ENCODE data around the gene GPR137B. TPM values are rescaled to one million over a fixed set of nuclear protein-coding genes. Genes with fewer than 3 reads are reported as not detected.
"Not testable (repeated sequence)": the region's sequence is repeated elsewhere in the genome, so short reads cannot be mapped to it uniquely, and the experiment has no call there.

The GPR137B gene
- total RNA-seq, 1 donor from 2014 or later: 6.3 TPM

DNA sequence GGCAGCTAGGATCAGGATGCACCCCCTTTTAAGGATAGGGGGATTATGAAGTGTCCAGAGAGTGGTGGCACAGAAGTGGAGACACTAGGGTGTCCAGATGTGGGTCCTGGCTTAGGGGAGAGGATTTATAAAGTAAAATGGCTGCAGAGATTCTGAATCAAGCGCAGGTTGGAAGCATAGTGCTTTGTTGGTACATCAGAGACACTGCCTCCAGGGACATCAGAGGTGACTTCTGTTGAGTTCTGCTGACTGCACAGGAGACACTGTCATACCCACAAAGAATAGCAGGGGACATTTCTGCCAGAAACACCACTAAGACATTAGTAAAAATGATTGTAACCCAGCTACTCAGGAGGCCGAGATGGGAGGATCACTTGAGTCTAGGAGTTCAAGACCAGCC lies 16.4 kb downstream of the GPR137B start:
- FAIRE-seq (no peak), DNase-seq (ENCODE audit: low read depth) (no peak)
- Histone ChIP-seq H3K4me3 (ENCODE audit: low read depth, low read length) (no peak overlapping the region), H3K36me3 (ENCODE audit: control insufficient read depth, insufficient read depth, low read length) (no peaks in the 10 kb centered on the region), H3K27me3 (ENCODE audit: control insufficient read depth, insufficient read depth, low read length) (no peaks in the 10 kb centered on the region)
- TF ChIP-seq, protein P1, sequence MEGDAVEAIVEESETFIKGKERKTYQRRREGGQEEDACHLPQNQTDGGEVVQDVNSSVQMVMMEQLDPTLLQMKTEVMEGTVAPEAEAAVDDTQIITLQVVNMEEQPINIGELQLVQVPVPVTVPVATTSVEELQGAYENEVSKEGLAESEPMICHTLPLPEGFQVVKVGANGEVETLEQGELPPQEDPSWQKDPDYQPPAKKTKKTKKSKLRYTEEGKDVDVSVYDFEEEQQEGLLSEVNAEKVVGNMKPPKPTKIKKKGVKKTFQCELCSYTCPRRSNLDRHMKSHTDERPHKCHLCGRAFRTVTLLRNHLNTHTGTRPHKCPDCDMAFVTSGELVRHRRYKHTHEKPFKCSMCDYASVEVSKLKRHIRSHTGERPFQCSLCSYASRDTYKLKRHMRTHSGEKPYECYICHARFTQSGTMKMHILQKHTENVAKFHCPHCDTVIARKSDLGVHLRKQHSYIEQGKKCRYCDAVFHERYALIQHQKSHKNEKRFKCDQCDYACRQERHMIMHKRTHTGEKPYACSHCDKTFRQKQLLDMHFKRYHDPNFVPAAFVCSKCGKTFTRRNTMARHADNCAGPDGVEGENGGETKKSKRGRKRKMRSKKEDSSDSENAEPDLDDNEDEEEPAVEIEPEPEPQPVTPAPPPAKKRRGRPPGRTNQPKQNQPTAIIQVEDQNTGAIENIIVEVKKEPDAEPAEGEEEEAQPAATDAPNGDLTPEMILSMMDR (IDR thresholded peaks at IDR 0.05; ENCODE audit: insufficient read depth, low read length, severe bottlenecking): no peak

DNA sequence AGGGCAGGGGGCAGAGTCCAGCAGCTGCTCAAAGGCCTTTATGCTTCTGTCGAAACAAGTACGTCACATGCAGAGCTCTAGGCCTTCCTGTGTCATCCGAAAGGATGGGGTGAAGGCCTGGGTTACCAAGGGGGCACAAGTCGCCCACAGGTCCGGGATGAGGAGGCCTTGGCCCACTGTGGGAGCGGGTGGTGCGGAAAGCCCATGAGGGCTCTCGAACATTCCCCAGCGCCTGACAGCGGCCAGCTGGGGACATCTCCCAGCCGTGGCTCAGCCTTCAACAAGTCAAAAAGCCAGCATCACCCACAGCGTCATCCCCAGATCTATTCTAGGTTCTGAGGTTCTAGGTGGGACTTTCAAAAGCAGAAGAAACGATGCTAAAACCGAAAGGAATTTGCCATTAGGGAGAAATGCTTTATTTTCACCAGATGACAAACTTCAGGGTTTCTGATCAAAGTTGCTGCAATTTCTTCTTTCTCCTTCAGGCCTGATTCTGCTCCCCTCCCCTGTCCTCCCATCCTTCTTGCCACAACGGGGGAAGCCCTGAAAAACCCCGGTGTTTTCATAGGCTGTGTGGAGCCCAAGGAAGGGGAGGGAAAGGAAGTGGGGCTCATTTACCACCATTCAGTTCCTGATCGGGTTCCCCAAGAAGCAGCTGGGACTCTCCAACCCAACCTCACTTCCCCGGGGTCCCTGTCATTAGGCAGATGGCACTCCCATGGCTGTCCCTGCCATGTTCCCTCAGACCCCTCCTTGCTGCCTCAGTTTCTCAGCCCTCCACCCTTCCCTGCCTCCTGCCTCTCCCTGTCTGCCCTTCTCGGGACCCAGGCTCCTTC lies 17.6 kb downstream of the GPR137B start:
- DNase-seq (ENCODE audit: low read depth) (no peak), FAIRE-seq (no peak)
- Histone ChIP-seq H3K4me3 (ENCODE audit: low read depth, low read length) (no peak overlapping the region), H3K27me3 (ENCODE audit: control insufficient read depth, insufficient read depth, low read length) (no peaks in the 10 kb centered on the region), H3K36me3 (ENCODE audit: control insufficient read depth, insufficient read depth, low read length) (no peaks in the 10 kb centered on the region)
- TF ChIP-seq, protein P1 (IDR thresholded peaks at IDR 0.05; ENCODE audit: insufficient read depth, low read length, severe bottlenecking): no peak

DNA sequence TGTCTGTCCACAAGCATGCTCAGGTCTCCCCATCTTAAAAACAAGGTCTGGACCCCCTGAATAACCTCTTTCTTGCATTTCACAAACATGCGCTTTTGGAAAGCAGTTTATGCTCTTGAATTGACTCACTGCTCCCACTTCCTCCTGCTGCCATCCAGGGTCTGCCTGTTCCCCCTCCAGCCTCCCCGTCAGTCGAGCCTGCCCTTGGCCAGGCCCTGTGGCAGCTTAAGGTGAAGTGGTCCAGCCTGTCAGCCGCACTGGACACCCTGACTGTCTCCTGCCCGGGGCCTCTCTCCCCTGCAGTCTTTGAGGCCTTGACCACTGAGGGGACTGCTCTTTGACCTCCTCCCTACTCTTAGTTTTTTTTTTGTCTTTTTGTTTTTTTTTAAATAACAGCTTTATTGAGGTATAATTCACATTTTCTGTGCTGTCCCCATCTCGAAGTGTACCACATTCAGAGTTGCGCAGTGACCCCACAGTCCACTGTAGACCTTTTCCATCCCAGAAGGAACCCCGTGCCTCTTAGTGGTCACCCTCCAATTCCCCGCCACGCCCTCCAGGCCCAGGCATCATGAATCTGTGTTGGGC lies 18.3 kb downstream of the GPR137B start:
- Histone ChIP-seq H3K27me3 (ENCODE audit: control insufficient read depth, insufficient read depth, low read length) (no peaks in the 10 kb centered on the region), H3K4me3 (ENCODE audit: low read depth, low read length) (no peak overlapping the region), H3K36me3 (ENCODE audit: control insufficient read depth, insufficient read depth, low read length) (no peaks in the 10 kb centered on the region)
- no peak for DNase-seq (ENCODE audit: low read depth)
- FAIRE-seq: no peak
- TF ChIP-seq, protein P1 (IDR thresholded peaks at IDR 0.05; ENCODE audit: insufficient read depth, low read length, severe bottlenecking): no peak

DNA sequence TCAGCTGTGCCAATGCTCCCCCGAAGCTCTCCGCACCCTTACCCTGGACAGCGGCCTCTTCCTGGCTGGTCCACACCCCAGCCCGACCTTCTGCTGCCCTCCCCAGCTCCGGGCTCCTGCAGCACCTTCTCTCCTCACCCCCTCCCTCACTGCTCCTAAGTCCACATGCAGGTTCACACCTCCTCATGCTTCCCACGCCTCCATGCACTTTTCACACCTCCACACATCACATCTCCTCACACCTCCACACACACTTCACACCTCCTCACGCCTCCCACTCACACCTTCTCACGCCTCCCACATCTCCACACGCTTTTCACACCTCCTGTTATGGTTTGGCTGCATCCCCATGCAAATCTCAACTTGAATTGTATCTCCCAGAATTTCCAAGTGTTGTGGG lies 18.9 kb downstream of the GPR137B start:
- H3K4me3 ChIP-seq (ENCODE audit: low read depth, low read length): no peak overlapping the region
- no peaks in the 10 kb centered on the region for H3K27me3 ChIP-seq (ENCODE audit: control insufficient read depth, insufficient read depth, low read length)
- TF ChIP-seq, protein P1 (IDR thresholded peaks at IDR 0.05; ENCODE audit: insufficient read depth, low read length, severe bottlenecking): no peak
- FAIRE-seq (no peak), DNase-seq (ENCODE audit: low read depth) (no peak)
- no peaks in the 10 kb centered on the region for H3K36me3 ChIP-seq (ENCODE audit: control insufficient read depth, insufficient read depth, low read length)

DNA sequence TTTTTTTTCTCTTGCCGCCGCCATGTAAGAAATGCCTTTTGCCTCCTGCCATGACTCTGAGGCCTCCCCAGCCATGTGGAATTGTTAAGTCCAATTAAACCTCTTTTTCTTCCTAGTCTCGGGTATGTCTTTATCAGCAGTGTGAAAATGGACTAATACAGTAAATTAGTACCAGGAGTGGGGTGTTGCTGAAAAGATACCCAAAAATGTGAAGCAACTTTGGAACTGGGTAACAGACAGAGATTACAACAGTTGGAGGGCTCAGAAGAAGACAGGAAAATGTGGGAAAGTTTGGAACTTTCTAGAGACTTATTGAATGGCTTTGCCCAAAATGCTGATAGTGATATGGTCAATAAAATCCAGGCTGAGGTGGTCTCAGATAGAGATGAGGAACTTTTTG lies 19.4 kb downstream of the GPR137B start:
- not testable (repeated sequence) for FAIRE-seq; H3K36me3 ChIP-seq (ENCODE audit: control insufficient read depth, insufficient read depth, low read length); DNase-seq (ENCODE audit: low read depth); H3K4me3 ChIP-seq (ENCODE audit: low read depth, low read length); H3K27me3 ChIP-seq (ENCODE audit: control insufficient read depth, insufficient read depth, low read length)

DNA sequence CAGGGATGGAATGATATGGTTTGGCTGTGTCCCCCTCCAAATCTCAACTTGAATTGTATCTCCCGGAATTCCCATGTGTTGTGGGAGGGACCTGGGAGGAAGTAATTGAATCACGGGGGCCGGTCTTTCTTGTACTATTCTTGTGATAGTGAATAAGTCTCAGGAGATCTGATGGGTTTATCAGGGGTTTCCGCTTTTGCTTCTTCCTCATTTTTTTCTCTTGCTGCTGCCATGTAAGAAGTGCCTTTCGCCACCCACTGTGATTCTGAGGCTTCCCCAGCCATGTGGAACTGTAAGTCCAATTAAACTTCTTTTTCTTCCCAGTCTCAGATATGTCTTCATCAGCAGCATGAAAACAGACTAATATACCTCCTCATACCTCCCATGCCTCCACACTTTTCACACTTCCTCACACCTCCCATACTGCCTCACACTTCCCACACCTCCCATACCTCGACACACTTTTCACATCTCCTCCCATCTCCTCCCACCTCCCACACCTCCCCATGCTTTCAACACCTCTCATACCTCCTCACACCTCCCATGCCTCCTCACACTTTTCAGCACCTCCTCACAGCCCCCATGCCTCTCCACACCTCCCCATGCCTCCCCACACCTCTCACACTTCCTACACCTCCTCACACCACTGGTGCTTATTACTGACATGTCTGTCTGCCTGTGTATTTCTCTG lies 21.3 kb downstream of the GPR137B start:
- DNase-seq (ENCODE audit: low read depth) (no peak), FAIRE-seq (no peak)
- H3K36me3 ChIP-seq (ENCODE audit: control insufficient read depth, insufficient read depth, low read length): no peaks in the 10 kb centered on the region
- H3K27me3 ChIP-seq (ENCODE audit: control insufficient read depth, insufficient read depth, low read length): no peaks in the 10 kb centered on the region
- TF ChIP-seq, protein P1 (IDR thresholded peaks at IDR 0.05; ENCODE audit: insufficient read depth, low read length, severe bottlenecking): no peak
- no peak overlapping the region for H3K4me3 ChIP-seq (ENCODE audit: low read depth, low read length)
